ENCODE data around the gene SOX18.

DNA sequence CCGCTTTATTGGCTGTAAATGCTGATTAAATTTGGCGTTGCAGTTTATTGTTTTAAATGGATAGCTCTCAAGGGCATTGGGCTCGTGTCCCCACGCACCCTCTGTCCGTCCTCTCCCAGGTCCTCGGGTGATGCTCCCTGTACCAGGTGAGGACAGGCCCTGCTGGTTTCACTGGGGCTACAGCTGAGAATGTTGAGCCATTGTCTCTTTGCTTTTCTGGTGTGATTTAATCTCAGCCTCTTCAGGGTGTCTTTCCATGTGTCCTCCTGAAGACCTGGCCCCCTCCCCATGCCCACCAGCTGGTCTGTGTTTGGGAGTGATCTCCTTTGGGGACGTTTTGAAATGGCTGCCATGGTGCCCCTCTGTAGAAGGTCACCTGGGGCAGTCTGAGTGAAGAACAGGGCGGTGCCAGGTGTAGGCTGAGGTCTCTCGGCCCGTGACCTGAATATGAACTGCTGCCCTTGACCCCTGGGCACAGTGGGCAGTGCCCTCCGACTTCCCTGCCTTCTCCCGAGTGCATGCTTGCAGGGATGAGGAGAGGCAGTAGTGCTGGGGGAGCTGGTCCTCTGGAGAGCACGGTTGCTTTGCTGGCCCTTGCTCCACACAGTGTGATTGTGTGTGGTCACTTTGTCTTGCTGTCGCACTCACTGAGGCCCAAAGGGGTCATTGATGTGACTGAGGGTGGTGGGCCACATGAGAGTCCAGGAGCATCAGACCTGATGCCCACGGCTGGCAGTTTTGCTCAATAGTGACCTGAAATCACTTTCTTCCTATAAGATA lies 25.9 kb downstream of the SOX18 start:
- TF ChIP-seq, protein P1, sequence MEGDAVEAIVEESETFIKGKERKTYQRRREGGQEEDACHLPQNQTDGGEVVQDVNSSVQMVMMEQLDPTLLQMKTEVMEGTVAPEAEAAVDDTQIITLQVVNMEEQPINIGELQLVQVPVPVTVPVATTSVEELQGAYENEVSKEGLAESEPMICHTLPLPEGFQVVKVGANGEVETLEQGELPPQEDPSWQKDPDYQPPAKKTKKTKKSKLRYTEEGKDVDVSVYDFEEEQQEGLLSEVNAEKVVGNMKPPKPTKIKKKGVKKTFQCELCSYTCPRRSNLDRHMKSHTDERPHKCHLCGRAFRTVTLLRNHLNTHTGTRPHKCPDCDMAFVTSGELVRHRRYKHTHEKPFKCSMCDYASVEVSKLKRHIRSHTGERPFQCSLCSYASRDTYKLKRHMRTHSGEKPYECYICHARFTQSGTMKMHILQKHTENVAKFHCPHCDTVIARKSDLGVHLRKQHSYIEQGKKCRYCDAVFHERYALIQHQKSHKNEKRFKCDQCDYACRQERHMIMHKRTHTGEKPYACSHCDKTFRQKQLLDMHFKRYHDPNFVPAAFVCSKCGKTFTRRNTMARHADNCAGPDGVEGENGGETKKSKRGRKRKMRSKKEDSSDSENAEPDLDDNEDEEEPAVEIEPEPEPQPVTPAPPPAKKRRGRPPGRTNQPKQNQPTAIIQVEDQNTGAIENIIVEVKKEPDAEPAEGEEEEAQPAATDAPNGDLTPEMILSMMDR (IDR thresholded peaks at IDR 0.05): no peak
- no peak for TF ChIP-seq POLR2A (IDR thresholded peaks at IDR 0.05)

Measured in lower leg skin (tissue), 3 donors.